ENCODE data around the gene DPF3.

The DPF3 gene

GRCh38 chr14:72679536-72680151 lies 214.3 kb downstream of the DPF3 start:
- DNase-seq (ENCODE audit: low spot score): no peak

GRCh38 chr14:72679141-72679535 lies 214.8 kb downstream of the DPF3 start:
- peak; percentile 33 for DNase-seq (ENCODE audit: low spot score)

- DNase-seq (ENCODE audit: low spot score): peak; percentile 57
Measured at GRCh38 chr14:72678356-72678755, 215.5 kb downstream of the DPF3 start.

GRCh38 chr14:72677664-72678063 lies 216.2 kb downstream of the DPF3 start:
- DNase-seq (ENCODE audit: low spot score): no peak

GRCh38 chr14:72675126-72675525 lies 218.8 kb downstream of the DPF3 start:
- DNase-seq (ENCODE audit: low spot score): no peak

GRCh38 chr14:72673179-72673578 lies 220.7 kb downstream of the DPF3 start:
- no peak for DNase-seq (ENCODE audit: low spot score)

GRCh38 chr14:72666610-72667009 lies 227.3 kb downstream of the DPF3 start:
- peak; percentile 39 for DNase-seq (ENCODE audit: low spot score)

GRCh38 chr14:72665259-72665658 lies 228.6 kb downstream of the DPF3 start:
- DNase-seq (ENCODE audit: low spot score): peak; percentile 77

GRCh38 chr14:72664651-72665050 lies 229.2 kb downstream of the DPF3 start:
- DNase-seq (ENCODE audit: low spot score): no peak

- DNase-seq (ENCODE audit: low spot score): no peak
Measured at GRCh38 chr14:72663956-72664650, 229.8 kb downstream of the DPF3 start.

- no peak for DNase-seq (ENCODE audit: low spot score)
Measured at GRCh38 chr14:72663076-72663487, 230.8 kb downstream of the DPF3 start.

- no peak for DNase-seq (ENCODE audit: low spot score)
Measured at GRCh38 chr14:72662214-72662613, 231.7 kb downstream of the DPF3 start.

- no peak for DNase-seq (ENCODE audit: low spot score)
Measured at GRCh38 chr14:72657214-72657921, 236.5 kb downstream of the DPF3 start.

GRCh38 chr14:72653026-72653425 lies 240.9 kb downstream of the DPF3 start:
- no peak for DNase-seq (ENCODE audit: low spot score)

- DNase-seq (ENCODE audit: low spot score): no peak
Measured at GRCh38 chr14:72652179-72652578, 241.7 kb downstream of the DPF3 start.

GRCh38 chr14:72651714-72652113 lies 242.2 kb downstream of the DPF3 start:
- no peak for DNase-seq (ENCODE audit: low spot score)

- DNase-seq (ENCODE audit: low spot score): no peak
Measured at GRCh38 chr14:72651081-72651480, 242.8 kb downstream of the DPF3 start.

GRCh38 chr14:72649603-72650227 lies 244.2 kb downstream of the DPF3 start:
- no peak for DNase-seq (ENCODE audit: low spot score)

GRCh38 chr14:72647782-72648181 lies 246.1 kb downstream of the DPF3 start:
- no peak for DNase-seq (ENCODE audit: low spot score)

- DNase-seq (ENCODE audit: low spot score): no peak
Measured at GRCh38 chr14:72646861-72647528, 246.9 kb downstream of the DPF3 start.

- DNase-seq (ENCODE audit: low spot score): no peak
Measured at GRCh38 chr14:72645706-72646105, 248.2 kb downstream of the DPF3 start.
